H1 (cell line): ENCODE results near the gene SLMAP.

Experiments used
- CHD1 ChIP-seq: IDR thresholded peaks from 2 replicates; pipeline ENCODE4 v1.6.1; 2012; ENCODE audit warnings: low read depth, low read length, improper control_type of control experiment
- CTCF ChIP-seq, 3 experiments: IDR thresholded peaks; 1 replicate in 2 of 3; 2 replicates in 1 of 3; pipeline versions ENCODE4 v1.5.1 to v1.6.1; 2011; ENCODE audit warnings: low read length in 3 of 3, mild to moderate bottlenecking in 3 of 3, inconsistent platforms in 2 of 3, low read depth in 1 of 3, moderate library complexity in 1 of 3; ENCODE audit not compliant: insufficient read depth in 1 of 3; ENCODE audit errors: control extremely low read depth in 1 of 3
- YY1 ChIP-seq: IDR thresholded peaks from 2 replicates; pipeline ENCODE4 v1.6.1; 2011; ENCODE audit warnings: low read depth, mild to moderate bottlenecking, low read length

- TF ChIP-seq CHD1: no peak
- no peak for TF ChIP-seq CTCF (IDR thresholded peaks at IDR 0.05; ENCODE audit: control extremely low read depth in 1 of 3, insufficient read depth in 1 of 3, low read depth in 1 of 3, low read length in 3 of 3)
- TF ChIP-seq YY1: no peak
Measured at GRCh38 chr3:57794501-57794900, 38.4 kb downstream of the SLMAP start.
